Gastrocnemius medialis (tissue), 4 donors: ENCODE measurements around the gene GSK3A.

Source experiments
- POLR2A ChIP-seq, 2 donors: fragments of 450-650 bp; IDR thresholded peaks; one replicate each; pipeline ENCODE4 v1.6.1; 2017; ENCODE audit warnings: antibody characterized with exemption in 2 of 2, mild to moderate bottlenecking in 2 of 2, moderate library complexity in 2 of 2
- TF ChIP-seq, protein P1 (sequence below), 5 experiments: fragments of 450-650 bp in 3 of 5; fragments of 200-600 bp in 2 of 5; sonication (generic) in 2 of 5; IDR thresholded peaks in 4 of 5; conservative IDR thresholded peaks in 1 of 5; 1 replicate in 4 of 5; 2 replicates in 1 of 5; pipeline ENCODE4 v1.5.1; 2016 to 2019; ENCODE audit warnings: antibody characterized with exemption in 5 of 5, mild to moderate bottlenecking in 3 of 5, moderate library complexity in 3 of 5

- TF ChIP-seq, protein P1, sequence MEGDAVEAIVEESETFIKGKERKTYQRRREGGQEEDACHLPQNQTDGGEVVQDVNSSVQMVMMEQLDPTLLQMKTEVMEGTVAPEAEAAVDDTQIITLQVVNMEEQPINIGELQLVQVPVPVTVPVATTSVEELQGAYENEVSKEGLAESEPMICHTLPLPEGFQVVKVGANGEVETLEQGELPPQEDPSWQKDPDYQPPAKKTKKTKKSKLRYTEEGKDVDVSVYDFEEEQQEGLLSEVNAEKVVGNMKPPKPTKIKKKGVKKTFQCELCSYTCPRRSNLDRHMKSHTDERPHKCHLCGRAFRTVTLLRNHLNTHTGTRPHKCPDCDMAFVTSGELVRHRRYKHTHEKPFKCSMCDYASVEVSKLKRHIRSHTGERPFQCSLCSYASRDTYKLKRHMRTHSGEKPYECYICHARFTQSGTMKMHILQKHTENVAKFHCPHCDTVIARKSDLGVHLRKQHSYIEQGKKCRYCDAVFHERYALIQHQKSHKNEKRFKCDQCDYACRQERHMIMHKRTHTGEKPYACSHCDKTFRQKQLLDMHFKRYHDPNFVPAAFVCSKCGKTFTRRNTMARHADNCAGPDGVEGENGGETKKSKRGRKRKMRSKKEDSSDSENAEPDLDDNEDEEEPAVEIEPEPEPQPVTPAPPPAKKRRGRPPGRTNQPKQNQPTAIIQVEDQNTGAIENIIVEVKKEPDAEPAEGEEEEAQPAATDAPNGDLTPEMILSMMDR (IDR thresholded peaks at IDR 0.05 in 4 of 5, conservative IDR thresholded peaks at IDR 0.05 in 1 of 5) = no peak
- no peak for TF ChIP-seq POLR2A (IDR thresholded peaks at IDR 0.05)
Measured at GRCh38 chr19:42203700-42204099, 38.7 kb downstream of the GSK3A start.
